HepG2 (cell line): ENCODE results near the gene DNMT3B. TPM values are rescaled to one million over a fixed set of nuclear protein-coding genes. Genes with fewer than 3 reads are reported as not detected.

Source experiments
- HMG20A ChIP-seq: IDR thresholded peaks from 2 replicates; pipeline ENCODE4 v1.6.1; 2016; ENCODE audit warnings: borderline replicate concordance
- HNRNPH1 ChIP-seq: fragments of 200-400 bp; formaldehyde crosslinking; optimal IDR thresholded peaks from 2 replicates; pipeline ENCODE3; 2017; ENCODE audit warnings: mild to moderate bottlenecking, low read depth, low read length
- KLF16 ChIP-seq, 2 experiments: sonication (generic) in 1 of 2; formaldehyde crosslinking in 1 of 2; IDR thresholded peaks; 2 replicates each; pipeline versions ENCODE4 v1.6.1 to v1.8.0; 2016 to 2023; ENCODE audit warnings: missing genetic modification reagents in 2 of 2, missing compliant biosample characterization in 1 of 2
- PAWR ChIP-seq: sonication (generic); formaldehyde crosslinking; IDR thresholded peaks from 2 replicates; pipeline ENCODE4 v1.4.0; 2020; ENCODE audit warnings: missing genetic modification reagents, mild to moderate bottlenecking, borderline replicate concordance
- PLRG1 ChIP-seq: fragments of 450-650 bp; conservative IDR thresholded peaks from 2 replicates; pipeline ENCODE4 v1.6.1; 2016
- PRDM15 ChIP-seq: sonication (generic); formaldehyde crosslinking; IDR thresholded peaks from 2 replicates; pipeline ENCODE4 v1.4.0; 2020; ENCODE audit warnings: missing genetic modification reagents
- SIX4 ChIP-seq: sonication (generic); formaldehyde crosslinking; IDR thresholded peaks from 2 replicates; pipeline ENCODE4 v1.4.0; 2020; ENCODE audit warnings: missing genetic modification reagents
- USF2 ChIP-seq, 2 experiments: sonication (generic) in 1 of 2; formaldehyde crosslinking in 1 of 2; IDR thresholded peaks; 2 replicates each; pipeline versions ENCODE4 v1.5.1 to v1.6.1; 2011 to 2020; ENCODE audit warnings: borderline replicate concordance in 1 of 2, low read depth in 1 of 2, low read length in 1 of 2, mild to moderate bottlenecking in 1 of 2, missing genetic modification reagents in 1 of 2, moderate library complexity in 1 of 2
- YY1 ChIP-seq: IDR thresholded peaks from 2 replicates; pipeline ENCODE4 v1.6.1; 2011; ENCODE audit warnings: low read length, low read depth, moderate library complexity, mild to moderate bottlenecking; ENCODE audit not compliant: insufficient read depth, insufficient replicate concordance
- ZHX1 ChIP-seq: sonication (generic); formaldehyde crosslinking; IDR thresholded peaks from 2 replicates; pipeline ENCODE4 v1.8.1; 2022; ENCODE audit warnings: low read depth, mild to moderate bottlenecking, missing genetic modification reagents
- ZNF235 ChIP-seq: sonication (generic); formaldehyde crosslinking; IDR thresholded peaks from 2 replicates; pipeline ENCODE4 v1.8.1; 2023; ENCODE audit warnings: mild to moderate bottlenecking, missing genetic modification reagents, borderline replicate concordance
- ZNF281 ChIP-seq: sonication (generic); formaldehyde crosslinking; IDR thresholded peaks from 2 replicates; pipeline ENCODE4 v1.4.0; 2020; ENCODE audit warnings: missing genetic modification reagents, borderline replicate concordance
- ZNF501 ChIP-seq: sonication (generic); formaldehyde crosslinking; IDR thresholded peaks from 2 replicates; pipeline ENCODE4 v1.5.1; 2020; ENCODE audit warnings: mild to moderate bottlenecking, moderate library complexity, missing genetic modification reagents
- ZNF552 ChIP-seq: sonication (generic); formaldehyde crosslinking; IDR thresholded peaks from 2 replicates; pipeline ENCODE4 v1.9.0; 2022; ENCODE audit warnings: missing genetic modification reagents, mild to moderate bottlenecking, borderline replicate concordance
- ZNF569 ChIP-seq: sonication (generic); formaldehyde crosslinking; IDR thresholded peaks from 2 replicates; pipeline ENCODE4 v1.5.0; 2020; ENCODE audit warnings: mild to moderate bottlenecking, missing genetic modification reagents, moderate library complexity, borderline replicate concordance
- ZNF572 ChIP-seq: sonication (generic); formaldehyde crosslinking; IDR thresholded peaks from 2 replicates; pipeline ENCODE4 v1.5.1; 2020; ENCODE audit warnings: mild to moderate bottlenecking, missing genetic modification reagents
- ZNF747 ChIP-seq: sonication (generic); formaldehyde crosslinking; IDR thresholded peaks from 2 replicates; pipeline ENCODE4 v1.8.1; 2023; ENCODE audit warnings: missing genetic modification reagents, mild to moderate bottlenecking, borderline replicate concordance
- ZNF768 ChIP-seq: sonication (generic); formaldehyde crosslinking; IDR thresholded peaks from 2 replicates; pipeline ENCODE4 v1.4.0; 2020; ENCODE audit warnings: missing genetic modification reagents
- ZNF878 ChIP-seq: sonication (generic); formaldehyde crosslinking; IDR thresholded peaks from 2 replicates; pipeline ENCODE4 v1.8.1; 2023; ENCODE audit warnings: mild to moderate bottlenecking, missing genetic modification reagents, moderate library complexity
- polyA plus RNA-seq, 8 experiments: library from polyadenylated mRNA; depleted of rRNA in 3 of 8; stranded (reverse) in 7 of 8; unstranded in 1 of 8; fragments of >200 nt; fragmentation: Illumina TruSeq in 4 of 8; extraction: Trizol in 4 of 8; gene quantifications; 2 replicates each; pipeline versions ENCODE4 v1.2.1 to v1.2.3, GENCODE V29; 2011 to 2016; ENCODE audit warnings: low read depth in 4 of 8, missing spikeins in 1 of 8, mixed read lengths in 1 of 8; ENCODE audit not compliant: insufficient read depth in 1 of 8
- total RNA-seq, 5 experiments: library from RNA; depleted of rRNA; stranded (reverse); fragments of >200 nt; fragmentation: Illumina TruSeq; extraction: Trizol; gene quantifications; 2 replicates each; pipeline ENCODE4 v1.2.3, GENCODE V29; 2016; ENCODE audit warnings: low read depth in 1 of 5

Gene DNMT3B
- total and polyA plus RNA-seq, 2 of the 13 experiments (the other 11 are each of a cell fraction or from before 2014, with no cell fraction given) = 3.8 to 13.9 TPM

- TF ChIP-seq PRDM15 (CRISPR knock-in tag) = no peak
- TF ChIP-seq PAWR (CRISPR knock-in tag) = no peak
- no peak for TF ChIP-seq ZNF878
- TF ChIP-seq ZNF281 (CRISPR knock-in tag) = no peak
- TF ChIP-seq ZNF569 (CRISPR knock-in tag) = no peak
- peak; percentile 10; the same call in 1 of the 2 replicates for TF ChIP-seq HMG20A (CRISPR knock-in tag)
- peak; percentile 59; the same call in 1 of the 2 replicates for TF ChIP-seq ZNF501 (CRISPR knock-in tag)
- no peak for TF ChIP-seq SIX4
- no peak for TF ChIP-seq ZNF235 (CRISPR knock-in tag)
- no peak for TF ChIP-seq KLF16 (CRISPR knock-in tag; IDR thresholded peaks at IDR 0.05)
- no peak for TF ChIP-seq HNRNPH1
- no peak for TF ChIP-seq YY1
- no peak for TF ChIP-seq ZHX1 (CRISPR knock-in tag)
- TF ChIP-seq USF2 (IDR thresholded peaks at IDR 0.05; ENCODE audit: low read depth, low read length) = no peak
- TF ChIP-seq USF2 (CRISPR knock-in tag; IDR thresholded peaks at IDR 0.05; ENCODE audit: borderline replicate concordance) = no peak
- TF ChIP-seq ZNF572 = no peak
- no peak for TF ChIP-seq ZNF768 (CRISPR knock-in tag)
- TF ChIP-seq PLRG1 = no peak
- no peak for TF ChIP-seq ZNF552 (CRISPR knock-in tag)
- no peak for TF ChIP-seq ZNF747 (CRISPR knock-in tag)
These were observed 30.3 kb upstream of the DNMT3B start (continued) for GRCh38 chr20:32731882-32732266.
